NCI-H1694 (cell line): ENCODE results near the gene CFHR2.
A peak's percentile ranks its signal among the peaks of the same experiment; 100 is the strongest.
"Not testable (repeated sequence)": the region's sequence is repeated elsewhere in the genome, so short reads cannot be mapped to it uniquely, and the experiment has no call there.

Experiments
- DNase-seq: peaks from one replicate; lab custom pipeline; 2025; lab: John Stamatoyannopoulos, UW

CFHR2 gene

DNA sequence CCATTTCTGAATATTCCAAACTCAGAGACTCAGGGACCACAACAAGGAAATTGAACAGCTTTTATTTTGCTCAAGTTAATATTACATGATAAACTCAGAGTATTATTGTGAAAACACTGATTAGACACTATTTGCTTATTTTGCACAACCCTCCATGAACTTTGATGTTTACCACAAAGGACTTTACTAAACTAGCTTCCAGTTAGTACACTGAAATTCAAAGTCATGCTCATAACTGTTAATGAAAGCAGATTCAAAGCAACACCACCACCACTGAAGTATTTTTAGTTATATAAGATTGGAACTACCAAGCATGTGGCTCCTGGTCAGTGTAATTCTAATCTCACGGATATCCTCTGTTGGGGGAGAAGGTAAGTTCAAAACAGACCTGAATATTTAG, at the start of gene CFHR2:
Gene CFHR2, plus strand, starts transcription at position 171 of the 400 bp plus-strand sequence. Its CDS starts 143 bp downstream, at position 314.
- DNase-seq = not testable (repeated sequence)

- DNase-seq = no peak
These were observed 47.2 kb upstream of the CFHR2 start for GRCh38 chr1:196896355-196896754.

DNA sequence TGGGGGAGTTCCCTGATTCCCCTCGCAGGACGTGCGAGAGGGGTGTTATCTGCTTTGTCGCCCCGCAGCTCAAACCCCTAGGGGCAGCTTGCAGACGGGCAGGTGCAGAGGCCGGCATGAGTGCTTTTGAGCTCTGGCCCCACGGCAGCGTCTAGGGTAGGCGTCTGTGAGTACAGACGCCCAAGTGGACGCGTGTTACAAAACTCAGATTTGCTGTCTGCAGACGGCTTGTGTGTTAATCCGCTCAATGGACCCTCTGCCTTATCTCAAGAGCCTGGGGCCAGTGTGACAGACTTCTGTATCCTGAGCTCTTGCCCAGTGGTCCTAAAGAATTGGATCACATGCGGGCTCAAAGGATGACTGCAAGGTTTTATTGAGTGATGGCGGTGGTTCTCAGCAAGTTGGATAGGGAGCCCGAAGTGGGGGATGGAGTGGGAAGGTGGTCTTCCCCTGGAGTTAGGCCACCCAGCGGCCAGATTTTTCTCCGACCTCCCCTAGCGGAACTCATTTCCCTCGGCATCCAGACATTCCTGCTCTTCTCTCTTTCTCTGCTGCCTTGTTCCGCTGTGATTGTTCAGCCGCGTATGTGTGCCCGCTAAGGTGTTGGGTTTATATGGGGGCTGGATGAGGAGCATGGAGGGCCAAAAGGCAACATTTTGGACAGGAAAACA, 46.2 kb upstream of the CFHR2 start:
- no peak for DNase-seq

DNA sequence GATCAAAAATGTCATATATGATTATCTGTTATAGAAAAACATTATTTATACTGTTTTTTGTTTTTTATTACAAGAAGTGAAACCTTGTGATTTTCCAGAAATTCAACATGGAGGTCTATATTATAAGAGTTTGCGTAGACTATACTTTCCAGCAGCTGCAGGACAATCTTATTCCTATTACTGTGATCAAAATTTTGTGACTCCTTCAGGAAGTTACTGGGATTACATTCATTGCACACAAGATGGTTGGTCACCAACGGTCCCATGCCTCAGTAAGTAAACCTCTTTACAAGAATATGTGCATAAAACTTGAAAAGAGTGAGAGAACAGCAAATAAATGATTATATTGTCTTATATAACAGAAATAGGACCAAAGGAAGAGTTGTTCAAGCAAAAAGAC, 41.2 kb upstream of the CFHR2 start:
- no peak for DNase-seq

- DNase-seq = peak; percentile 5
These were observed 33.3 kb upstream of the CFHR2 start for GRCh38 chr1:196910215-196910614.

GRCh38 chr1:196912283-196912682, 31.3 kb upstream of the CFHR2 start:
- DNase-seq = not testable (repeated sequence)

- not testable (repeated sequence) for DNase-seq
These were observed 16.7 kb upstream of the CFHR2 start for GRCh38 chr1:196926839-196927238.

GRCh38 chr1:196932853-196933252, 10.7 kb upstream of the CFHR2 start:
- not testable (repeated sequence) for DNase-seq

DNA sequence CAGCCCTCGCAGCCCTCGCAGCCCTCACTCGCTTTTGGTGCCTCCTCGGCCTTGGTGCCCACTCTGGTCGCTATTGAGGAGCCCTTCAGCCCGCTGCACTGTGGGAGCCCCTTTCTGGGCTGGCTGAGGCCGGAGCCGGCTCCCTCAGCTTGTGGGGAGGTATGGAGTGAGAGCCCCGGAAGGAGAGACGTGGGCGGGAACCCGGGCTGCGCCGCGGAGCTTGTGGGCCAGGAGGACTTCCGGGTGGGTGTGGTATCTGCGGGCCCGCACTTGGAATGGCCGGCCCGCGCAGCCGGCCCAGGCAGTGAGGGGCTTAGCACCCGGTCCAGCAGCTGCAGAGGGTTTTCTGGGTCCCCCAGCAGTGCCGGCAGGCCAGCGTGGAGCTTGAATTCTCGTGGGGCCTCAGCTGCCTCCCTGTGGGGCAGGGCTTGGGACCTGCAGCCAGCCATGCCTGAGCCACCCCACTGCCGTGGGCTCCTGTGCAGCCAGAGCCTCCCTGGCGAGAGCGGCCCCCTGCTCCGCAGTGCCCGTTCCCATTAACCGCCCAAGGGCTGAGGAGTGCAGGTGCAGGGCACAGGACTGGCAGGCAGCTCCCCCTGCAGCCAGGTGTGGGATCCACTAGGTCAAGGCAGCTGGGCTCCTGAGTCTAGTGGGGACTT, 9.9 kb upstream of the CFHR2 start:
- DNase-seq = no peak

- DNase-seq = not testable (repeated sequence)
These were observed 2.1 kb upstream of the CFHR2 start for GRCh38 chr1:196941474-196941873.

DNA sequence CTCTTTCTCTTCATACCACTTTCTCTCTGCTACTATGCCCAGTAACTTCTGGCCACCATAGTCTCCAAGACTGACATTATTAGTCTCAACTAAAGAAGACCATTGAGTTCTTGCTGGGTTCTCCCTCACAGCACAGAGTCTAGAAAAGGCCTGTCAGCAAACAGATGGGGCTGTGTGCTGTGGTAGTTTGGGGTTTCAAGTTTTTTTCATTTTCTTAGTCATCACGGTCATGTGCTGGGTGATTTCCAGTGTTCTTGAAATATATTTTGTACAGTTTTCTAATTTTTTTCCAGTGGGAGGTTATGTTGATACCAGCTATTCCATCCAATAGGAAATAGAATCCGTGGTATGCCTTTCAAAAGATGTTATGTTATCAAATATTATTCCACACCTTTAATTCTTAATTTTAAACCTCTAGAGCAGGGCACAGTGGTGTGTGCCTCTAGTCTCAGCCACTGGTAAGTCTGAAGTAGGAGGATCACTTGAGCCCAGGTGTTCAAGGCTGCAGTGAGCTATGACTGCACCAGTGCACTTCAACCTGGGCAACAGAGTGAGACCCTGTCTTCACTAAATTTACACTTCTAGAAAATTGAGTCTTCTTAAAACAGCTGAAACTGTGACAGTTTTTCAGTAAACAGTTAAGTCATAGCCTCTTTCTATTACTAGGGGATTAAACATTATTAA, 8.3 kb downstream of the CFHR2 start:
- DNase-seq = no peak

GRCh38 chr1:196954778-196955177, 11.2 kb downstream of the CFHR2 start:
- no peak for DNase-seq

- no peak for DNase-seq
These were observed 12.4 kb downstream of the CFHR2 start for GRCh38 chr1:196955926-196956325.

DNA sequence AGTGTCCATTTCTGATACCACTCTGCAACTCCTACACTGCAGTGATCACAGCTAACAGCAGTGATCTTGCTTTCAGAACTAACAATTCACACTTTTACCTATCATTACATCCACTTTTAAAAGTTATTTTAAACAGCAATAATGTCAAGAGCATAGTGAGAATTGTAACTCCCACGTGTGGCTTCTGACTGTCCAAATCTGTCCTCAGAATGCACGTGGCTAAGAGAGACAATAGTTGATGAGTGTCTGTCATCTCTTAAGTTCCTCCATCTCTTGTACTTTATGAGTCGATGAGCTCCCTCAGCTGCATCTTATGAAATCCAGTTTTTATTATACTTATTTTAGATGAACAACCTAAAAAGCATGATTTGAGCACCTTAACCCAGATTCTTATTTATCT, 17.3 kb downstream of the CFHR2 start:
- no peak for DNase-seq

- no peak for DNase-seq
These were observed 26.6 kb downstream of the CFHR2 start for GRCh38 chr1:196970182-196970581.

DNA sequence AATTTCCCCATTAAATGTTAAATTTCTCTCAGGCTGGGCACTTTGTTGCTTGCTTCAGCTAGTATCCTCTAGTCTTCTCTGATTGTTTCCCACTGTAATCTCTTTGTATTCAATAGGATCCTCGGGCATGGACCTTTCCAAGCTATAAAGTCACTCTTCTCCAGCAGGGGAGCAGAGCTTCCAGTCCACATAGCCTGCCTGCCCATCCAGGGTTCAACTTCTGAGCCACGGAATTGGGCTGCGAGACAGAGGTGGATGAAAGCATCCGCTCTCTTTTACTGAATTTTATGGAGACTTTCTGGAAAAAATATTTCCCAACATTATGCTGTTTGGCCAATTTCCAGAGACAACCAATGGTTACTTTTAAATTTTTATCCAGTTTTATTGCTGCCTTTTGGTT, 32.7 kb downstream of the CFHR2 start:
- no peak for DNase-seq

DNA sequence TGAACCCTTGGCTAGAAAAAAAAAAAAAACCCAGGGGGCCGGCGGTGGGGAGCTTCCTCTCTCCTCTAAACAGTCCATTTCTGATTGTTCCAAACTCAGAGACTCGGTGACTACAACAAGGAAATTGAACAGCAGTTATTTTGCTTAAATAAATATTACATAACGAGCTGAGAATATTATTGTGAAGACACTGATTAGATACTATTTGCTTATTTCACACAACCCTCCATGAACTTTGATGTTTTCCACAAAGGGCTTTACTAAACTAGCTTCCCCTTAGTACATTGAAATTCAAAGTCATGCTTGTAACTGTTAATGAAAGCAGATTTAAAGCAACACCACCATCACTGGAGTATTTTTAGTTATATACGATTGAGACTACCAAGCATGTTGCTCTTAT, 33.7 kb downstream of the CFHR2 start, which contains the start of gene CFHR5:
Gene CFHR5, plus strand, starts transcription at position 279 of the 400 bp plus-strand sequence. Its CDS starts 109 bp downstream, at position 388.
- no peak for DNase-seq

GRCh38 chr1:196980859-196981258, 37.3 kb downstream of the CFHR2 start:
- DNase-seq = no peak

DNA sequence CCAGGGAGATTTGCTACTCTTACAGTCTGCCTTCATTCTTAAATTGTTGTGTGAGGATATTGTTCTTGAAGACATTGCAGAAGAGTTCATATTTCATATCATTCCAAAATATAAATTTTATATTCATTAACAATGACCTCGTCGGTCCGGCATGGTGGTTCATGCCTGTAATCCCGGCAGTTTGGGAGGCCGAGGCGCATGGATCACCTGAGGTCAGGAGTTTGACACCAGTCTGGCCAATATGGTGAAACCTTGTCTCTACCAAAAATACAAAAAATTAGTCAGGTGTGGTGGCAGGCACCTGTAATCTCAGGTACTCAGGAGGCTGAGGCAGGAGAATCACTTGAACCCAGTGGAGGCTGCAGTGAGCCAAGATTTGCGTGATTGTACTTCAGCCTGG, 38.7 kb downstream of the CFHR2 start:
- DNase-seq = not testable (repeated sequence)

DNA sequence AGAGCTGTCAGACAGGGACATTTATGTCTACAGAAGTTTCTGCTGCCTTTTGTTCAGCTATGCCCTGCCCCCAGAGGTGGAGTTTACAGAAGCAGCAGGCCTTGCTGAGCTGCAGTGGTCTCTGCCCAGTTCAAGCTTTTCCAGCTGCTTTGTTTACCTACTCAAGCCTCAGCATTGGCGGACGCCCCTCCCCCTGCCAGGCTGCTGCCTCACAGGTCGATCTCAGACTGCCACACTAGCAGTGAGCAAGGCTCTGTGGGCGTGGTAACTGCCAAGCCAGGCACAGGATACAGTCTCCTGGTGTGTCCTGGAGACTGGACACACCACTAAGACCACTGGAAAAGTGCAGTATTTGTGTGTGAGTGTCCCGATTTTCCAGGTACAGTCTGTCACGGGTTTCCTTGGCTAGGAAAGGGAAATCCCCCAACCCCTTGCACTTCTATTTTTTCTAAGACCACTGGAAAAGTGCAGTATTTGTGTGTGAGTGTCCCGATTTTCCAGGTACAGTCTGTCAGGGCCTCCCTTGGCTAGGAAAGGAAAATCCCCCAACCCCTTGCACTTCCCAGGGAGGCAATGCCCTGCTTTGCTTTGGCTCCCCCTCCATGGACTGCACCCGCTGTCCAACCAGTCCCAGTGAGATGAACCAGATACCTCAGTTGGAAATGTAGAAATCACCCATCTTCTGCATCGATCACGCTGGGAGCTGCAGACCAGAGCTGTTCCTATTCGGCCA, 48.5 kb downstream of the CFHR2 start:
- not testable (repeated sequence) for DNase-seq

DNA sequence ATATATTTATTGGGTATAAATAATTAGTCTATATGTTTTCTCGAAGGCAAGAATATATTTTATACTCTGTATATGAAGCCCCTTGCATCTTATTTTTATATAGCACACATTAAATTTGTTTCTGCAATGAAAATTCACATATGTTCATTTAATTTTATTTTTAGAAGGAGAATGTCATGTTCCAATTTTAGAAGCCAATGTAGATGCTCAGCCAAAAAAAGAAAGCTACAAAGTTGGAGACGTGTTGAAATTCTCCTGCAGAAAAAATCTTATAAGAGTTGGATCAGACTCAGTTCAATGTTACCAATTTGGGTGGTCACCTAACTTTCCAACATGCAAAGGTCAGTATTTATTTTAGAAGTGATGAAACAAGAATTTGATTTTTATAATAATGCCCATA, 50.4 kb downstream of the CFHR2 start:
- DNase-seq = no peak

DNA sequence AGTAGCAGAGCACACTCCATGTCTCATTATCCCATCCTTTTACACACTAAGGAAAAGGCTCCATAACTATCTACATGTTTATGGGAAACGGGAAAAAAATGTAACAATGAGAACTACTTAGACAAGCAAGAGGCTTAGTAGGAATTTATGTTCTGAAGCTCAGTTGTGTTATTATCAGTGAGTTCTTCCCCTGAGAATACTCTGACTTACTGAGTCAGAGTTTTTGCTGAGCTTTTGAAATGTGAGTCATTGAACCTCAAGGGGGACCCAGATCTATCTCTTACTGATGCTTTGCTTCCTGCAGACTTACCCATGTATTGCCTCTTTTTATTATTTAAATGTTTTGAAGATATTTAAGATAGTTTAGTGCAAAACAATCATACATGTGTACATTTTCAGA, 53.9 kb downstream of the CFHR2 start:
- no peak for DNase-seq
